Mesothelial cell of epicardium (in vitro differentiated cells): ENCODE results near the gene RABEP2. TPM values are rescaled to one million over a fixed set of nuclear protein-coding genes. Genes with fewer than 3 reads are reported as not detected.
A peak's percentile ranks its signal among the peaks of the same experiment; 100 is the strongest.

Experiments used
- DNase-seq, 2 experiments: peaks; one replicate each; pipeline ENCODE4 v3.0.0; 2021; ENCODE audit warnings: low spot score in 2 of 2; ENCODE audit not compliant: unreplicated experiment in 2 of 2
- H3K27ac Mint-ChIP-seq: 2 replicates; pipeline ENCODE4 v1.8.0; 2021; ENCODE audit warnings: mixed read lengths
- H3K27me3 Mint-ChIP-seq: 2 replicates; pipeline ENCODE4 v1.8.0; 2021; ENCODE audit warnings: low read depth, mixed read lengths
- H3K36me3 Mint-ChIP-seq: 2 replicates; pipeline ENCODE4 v1.8.0; 2021; ENCODE audit warnings: mixed read lengths
- H3K4me1 Mint-ChIP-seq: 2 replicates; pipeline ENCODE4 v1.8.0; 2021; ENCODE audit warnings: mixed read lengths
- H3K4me3 Mint-ChIP-seq: 2 replicates; pipeline ENCODE4 v1.8.0; 2021; ENCODE audit warnings: mild to moderate bottlenecking, moderate library complexity, mixed read lengths
- H3K9me3 Mint-ChIP-seq: 2 replicates; pipeline ENCODE4 v1.8.0; 2021; ENCODE audit warnings: mixed read lengths
- total RNA-seq: library from RNA; stranded (reverse); gene quantifications from 3 replicates; pipeline ENCODE4 v1.2.1, GENCODE V29; 2021
- TF ChIP-seq, protein P1 (sequence below): fragments of 200-600 bp; sonication (generic); IDR thresholded peaks from one replicate; pipeline ENCODE4 v1.5.0; 2021; ENCODE audit warnings: antibody characterized with exemption; ENCODE audit not compliant: unreplicated experiment

The RABEP2 gene
- total RNA-seq, 1 donor from 2014 or later, result 29.7 TPM

DNA sequence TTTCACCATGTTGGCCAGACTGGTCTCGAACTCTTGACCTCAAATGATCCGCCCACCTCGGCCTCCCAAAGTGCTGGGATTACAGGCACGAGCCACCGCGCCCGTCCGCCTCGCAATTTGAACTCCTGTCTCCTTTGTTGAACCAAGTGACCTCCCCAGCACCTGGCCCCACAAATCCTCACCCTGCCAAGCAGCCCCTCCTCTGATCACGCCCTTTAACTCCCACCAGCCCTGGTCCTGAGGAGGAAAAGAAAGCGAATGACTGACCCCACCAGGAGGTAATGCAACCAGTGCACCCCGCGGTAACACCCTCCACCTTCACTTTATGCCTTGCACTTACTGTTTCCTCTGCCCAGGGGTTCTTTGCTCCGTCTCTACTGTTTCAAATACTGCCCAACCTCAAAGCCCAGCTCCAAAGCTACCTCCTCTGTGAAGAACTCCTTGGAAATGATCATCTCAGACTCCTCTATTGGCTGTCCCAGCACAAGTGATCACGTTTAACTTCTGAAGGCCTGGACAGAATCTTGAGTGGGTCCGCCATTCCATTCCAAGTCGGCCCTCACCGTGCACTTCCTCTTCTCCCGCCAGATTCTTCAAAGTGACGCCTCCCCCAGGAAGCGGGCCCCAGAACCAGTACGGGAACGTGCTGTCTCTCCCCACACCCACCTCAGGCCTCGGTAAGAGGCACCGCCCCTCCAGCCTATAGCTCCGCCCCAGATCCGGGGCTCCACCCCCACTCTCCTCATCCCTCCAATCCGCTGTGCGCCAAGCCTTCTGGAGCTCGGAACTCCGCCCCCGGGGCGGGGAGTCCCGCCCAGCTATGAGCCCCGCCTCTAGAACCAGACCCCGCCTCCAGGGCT is 11.1 kb upstream of the RABEP2 start:
- Mint-ChIP-seq H3K4me1 (no peaks in the 10 kb centered on the region), H3K27me3 (peaks cover 2% of the 10 kb centered on the region), H3K4me3 (no peak overlapping the region), H3K9me3 (no peaks in the 10 kb centered on the region), H3K27ac (no peak overlapping the region), H3K36me3 (no peaks in the 10 kb centered on the region)
- no peak for DNase-seq
- TF ChIP-seq, protein P1, sequence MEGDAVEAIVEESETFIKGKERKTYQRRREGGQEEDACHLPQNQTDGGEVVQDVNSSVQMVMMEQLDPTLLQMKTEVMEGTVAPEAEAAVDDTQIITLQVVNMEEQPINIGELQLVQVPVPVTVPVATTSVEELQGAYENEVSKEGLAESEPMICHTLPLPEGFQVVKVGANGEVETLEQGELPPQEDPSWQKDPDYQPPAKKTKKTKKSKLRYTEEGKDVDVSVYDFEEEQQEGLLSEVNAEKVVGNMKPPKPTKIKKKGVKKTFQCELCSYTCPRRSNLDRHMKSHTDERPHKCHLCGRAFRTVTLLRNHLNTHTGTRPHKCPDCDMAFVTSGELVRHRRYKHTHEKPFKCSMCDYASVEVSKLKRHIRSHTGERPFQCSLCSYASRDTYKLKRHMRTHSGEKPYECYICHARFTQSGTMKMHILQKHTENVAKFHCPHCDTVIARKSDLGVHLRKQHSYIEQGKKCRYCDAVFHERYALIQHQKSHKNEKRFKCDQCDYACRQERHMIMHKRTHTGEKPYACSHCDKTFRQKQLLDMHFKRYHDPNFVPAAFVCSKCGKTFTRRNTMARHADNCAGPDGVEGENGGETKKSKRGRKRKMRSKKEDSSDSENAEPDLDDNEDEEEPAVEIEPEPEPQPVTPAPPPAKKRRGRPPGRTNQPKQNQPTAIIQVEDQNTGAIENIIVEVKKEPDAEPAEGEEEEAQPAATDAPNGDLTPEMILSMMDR, result no peak

DNA sequence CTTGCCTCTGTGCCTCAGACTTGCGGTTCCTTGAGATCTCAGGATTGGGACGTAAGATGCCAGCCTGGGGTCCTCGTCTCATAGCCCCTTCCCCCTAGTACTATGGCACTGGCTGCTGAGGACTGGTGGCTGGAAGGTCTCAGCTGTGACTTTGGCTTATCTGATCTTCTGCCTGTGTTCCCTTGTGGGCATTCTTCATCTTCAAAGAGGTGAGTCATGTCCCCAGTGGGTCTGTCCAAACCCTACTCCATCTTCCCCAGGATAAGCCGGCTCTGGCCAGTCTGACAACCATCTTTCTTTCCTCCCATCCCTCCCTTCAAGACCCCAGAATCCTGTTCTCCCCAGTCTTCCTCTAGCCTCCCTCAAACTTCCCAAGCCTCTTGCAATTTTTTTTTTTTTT is 10.3 kb upstream of the RABEP2 start:
- no peaks in the 10 kb centered on the region for H3K36me3 Mint-ChIP-seq
- no peak overlapping the region for H3K4me3 Mint-ChIP-seq
- no peak overlapping the region for H3K27ac Mint-ChIP-seq

DNA sequence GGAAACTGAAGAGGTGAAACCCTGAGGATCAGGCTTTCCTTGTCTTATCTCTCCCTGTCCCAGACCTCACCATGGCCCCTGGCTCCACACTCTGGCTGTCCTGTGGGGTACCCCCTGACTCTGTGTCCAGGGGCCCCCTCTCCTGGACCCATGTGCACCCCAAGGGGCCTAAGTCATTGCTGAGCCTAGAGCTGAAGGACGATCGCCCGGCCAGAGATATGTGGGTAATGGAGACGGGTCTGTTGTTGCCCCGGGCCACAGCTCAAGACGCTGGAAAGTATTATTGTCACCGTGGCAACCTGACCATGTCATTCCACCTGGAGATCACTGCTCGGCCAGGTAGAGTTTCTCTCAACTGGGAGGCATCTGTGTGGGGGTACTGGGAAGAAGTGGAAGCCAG is 8.1 kb upstream of the RABEP2 start:
- Mint-ChIP-seq H3K27me3 (no peaks in the 10 kb centered on the region), H3K4me3 (no peak overlapping the region), H3K27ac (no peak overlapping the region), H3K4me1 (no peaks in the 10 kb centered on the region), H3K36me3 (no peaks in the 10 kb centered on the region), H3K9me3 (no peaks in the 10 kb centered on the region)
- no peak for DNase-seq
- TF ChIP-seq, protein P1, result no peak

More for the DNA sequence above, 10.3 kb upstream of the RABEP2 start:
- Mint-ChIP-seq H3K4me1 (no peaks in the 10 kb centered on the region), H3K9me3 (no peaks in the 10 kb centered on the region), H3K27me3 (peaks cover 2% of the 10 kb centered on the region)
- TF ChIP-seq, protein P1, result no peak
- no peak for DNase-seq

DNA sequence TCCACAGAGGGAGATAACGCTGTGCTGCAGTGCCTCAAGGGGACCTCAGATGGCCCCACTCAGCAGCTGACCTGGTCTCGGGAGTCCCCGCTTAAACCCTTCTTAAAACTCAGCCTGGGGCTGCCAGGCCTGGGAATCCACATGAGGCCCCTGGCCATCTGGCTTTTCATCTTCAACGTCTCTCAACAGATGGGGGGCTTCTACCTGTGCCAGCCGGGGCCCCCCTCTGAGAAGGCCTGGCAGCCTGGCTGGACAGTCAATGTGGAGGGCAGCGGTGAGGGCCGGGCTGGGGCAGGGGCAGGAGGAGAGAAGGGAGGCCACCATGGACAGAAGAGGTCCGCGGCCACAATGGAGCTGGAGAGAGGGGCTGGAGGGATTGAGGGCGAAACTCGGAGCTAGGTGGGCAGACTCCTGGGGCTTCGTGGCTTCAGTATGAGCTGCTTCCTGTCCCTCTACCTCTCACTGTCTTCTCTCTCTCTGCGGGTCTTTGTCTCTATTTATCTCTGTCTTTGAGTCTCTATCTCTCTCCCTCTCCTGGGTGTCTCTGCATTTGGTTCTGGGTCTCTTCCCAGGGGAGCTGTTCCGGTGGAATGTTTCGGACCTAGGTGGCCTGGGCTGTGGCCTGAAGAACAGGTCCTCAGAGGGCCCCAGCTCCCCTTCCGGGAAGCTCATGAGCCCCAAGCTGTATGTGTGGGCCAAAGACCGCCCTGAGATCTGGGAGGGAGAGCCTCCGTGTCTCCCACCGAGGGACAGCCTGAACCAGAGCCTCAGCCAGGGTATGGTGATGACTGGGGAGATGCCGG is 7.5 kb upstream of the RABEP2 start:
- H3K27ac Mint-ChIP-seq, result no peak overlapping the region
- no peak for DNase-seq
- H3K4me1 Mint-ChIP-seq, result no peaks in the 10 kb centered on the region
- no peak overlapping the region for H3K4me3 Mint-ChIP-seq
- H3K36me3 Mint-ChIP-seq, result no peaks in the 10 kb centered on the region
- TF ChIP-seq, protein P1, result no peak
- H3K9me3 Mint-ChIP-seq, result no peaks in the 10 kb centered on the region
- no peaks in the 10 kb centered on the region for H3K27me3 Mint-ChIP-seq

DNA sequence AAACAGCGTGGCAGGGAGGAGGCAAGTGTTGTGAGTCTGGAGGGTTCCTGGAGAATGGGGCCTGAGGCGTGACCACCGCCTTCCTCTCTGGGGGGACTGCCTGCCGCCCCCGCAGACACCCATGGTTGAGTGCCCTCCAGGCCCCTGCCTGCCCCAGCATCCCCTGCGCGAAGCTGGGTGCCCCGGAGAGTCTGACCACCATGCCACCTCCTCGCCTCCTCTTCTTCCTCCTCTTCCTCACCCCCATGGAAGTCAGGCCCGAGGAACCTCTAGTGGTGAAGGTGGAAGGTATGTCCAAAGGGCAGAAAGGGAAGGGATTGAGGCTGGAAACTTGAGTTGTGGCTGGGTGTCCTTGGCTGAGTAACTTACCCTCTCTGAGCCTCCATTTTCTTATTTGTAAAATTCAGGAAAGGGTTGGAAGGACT is 6.8 kb upstream of the RABEP2 start, which contains the start of gene CD19:
CD19 (plus strand) TSS at position 171 of the 425 bp plus-strand sequence; CDS start at position 201, 30 bp downstream.
- TF ChIP-seq, protein P1, result no peak
- Mint-ChIP-seq H3K27me3 (no peaks in the 10 kb centered on the region), H3K9me3 (no peaks in the 10 kb centered on the region), H3K27ac (peak within 1 kb of the TSS; percentile 56), H3K4me3 (no peak within 1 kb of the TSS), H3K4me1 (no peaks in the 10 kb centered on the region), H3K36me3 (no peaks in the 10 kb centered on the region)
- DNase-seq, result no peak
